HG03135 (cell line): ENCODE data around the gene CAMK2A.

Experiments used
- ATAC-seq: cut with Tn5 transposase; IDR thresholded peaks from one replicate; pipeline ENCODE4 v1.9.1; 2021; ENCODE audit warnings: mild to moderate bottlenecking, moderate library complexity; ENCODE audit not compliant: unreplicated experiment

CAMK2A gene

DNA sequence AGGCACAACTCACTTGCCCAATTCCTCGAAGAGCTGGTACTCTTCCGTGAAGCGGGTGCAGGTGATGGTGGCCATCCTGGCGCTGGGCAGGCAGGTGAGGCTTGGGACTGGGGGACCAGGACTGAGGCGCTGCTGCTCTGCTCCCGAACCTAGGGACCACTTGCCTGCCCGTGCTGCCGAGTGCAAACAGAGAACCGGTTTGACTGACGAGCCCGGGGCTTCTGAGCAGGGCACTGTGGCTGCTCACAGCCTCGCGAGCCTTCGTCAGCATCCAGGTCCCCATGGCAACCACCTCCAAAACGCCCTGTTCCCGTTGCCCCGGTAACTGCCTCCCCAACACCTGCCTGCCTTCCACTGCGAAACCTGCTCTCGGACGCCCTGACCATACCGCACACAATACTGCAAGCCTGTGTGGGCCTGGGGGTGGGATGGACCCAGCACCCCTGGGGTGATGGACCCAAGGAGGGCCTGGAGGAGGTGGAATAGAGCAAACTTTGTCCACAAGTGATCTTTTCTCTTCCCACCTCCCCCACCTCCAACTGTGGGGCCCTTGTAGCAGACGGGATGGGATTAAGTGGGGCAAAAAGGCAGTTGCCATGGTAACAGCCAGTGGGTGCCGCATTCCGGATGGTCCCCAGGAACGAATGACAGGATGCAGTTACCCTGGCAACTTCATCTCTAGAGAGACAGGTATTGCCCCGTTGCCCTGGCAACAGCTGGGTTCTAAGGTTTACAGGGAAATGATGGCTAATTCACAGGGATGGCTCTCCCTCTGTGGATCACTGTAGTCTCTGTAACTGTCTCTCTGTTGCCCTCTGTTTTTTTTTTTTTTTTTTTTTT, at the start of gene CAMK2A:
Gene CAMK2A, minus strand, starts transcription at position 223 of the 840 bp plus-strand sequence. Its CDS starts 148 bp downstream, at position 75.
- ATAC-seq, result no peak

DNA sequence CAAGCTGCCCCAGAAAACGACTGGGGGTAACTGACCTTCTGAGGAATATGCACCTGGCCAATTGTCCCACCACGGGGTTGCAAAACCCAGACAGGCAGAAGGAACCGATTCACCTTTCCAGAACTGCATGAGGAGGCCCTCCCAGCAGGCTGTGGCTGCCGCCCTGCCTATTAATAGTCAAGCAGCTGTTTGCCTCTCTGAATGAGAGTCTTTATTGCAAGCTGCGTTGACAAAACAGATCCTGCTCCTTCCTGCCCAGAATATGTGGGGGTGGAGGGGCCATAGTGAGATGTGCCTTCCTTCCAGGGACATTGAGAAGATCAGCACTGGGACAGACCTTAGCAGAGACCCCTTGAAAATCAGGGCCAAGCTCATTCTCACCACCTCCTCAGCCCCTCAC, 49.6 kb upstream of the CAMK2A start:
- no peak for ATAC-seq

DNA sequence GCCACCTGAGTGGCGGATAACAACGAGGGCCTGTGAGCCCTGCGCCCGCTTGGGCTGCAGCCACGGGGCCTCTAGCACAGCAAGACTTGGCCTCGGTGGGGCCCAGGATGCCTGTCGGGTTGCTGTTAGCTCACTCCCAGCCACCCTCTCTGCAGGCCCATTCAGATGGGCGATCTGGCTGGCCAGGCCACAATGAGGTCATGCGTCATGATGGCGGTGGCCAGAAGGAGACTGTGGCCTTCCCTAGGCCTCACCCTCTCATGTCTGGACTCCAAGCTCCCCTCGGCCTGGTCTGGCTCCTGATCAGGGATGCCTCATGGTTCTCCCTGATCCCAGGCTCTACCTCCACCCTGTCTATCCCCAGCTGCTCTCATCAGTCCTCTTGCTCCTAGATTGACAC, 49.0 kb upstream of the CAMK2A start:
- ATAC-seq, result no peak

DNA sequence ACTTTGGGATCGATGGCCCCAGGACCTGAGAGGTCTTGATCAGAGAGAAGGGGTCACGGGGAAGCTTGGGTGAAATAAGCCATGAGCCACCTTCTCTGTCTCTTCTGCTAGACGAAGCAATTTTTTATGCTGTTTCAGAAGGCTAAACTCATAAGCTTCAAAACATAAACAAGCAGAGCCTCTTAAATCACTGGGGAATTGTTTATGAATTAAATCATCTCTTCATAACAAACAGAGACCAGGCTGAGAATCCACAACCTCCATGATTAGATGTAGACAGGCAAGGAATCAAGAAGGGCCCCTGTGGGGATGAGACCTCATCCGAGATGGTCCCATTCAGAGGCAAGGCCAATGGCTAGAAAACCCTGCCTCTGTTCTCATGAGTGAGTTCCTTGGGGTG, 46.2 kb upstream of the CAMK2A start:
- no peak for ATAC-seq

DNA sequence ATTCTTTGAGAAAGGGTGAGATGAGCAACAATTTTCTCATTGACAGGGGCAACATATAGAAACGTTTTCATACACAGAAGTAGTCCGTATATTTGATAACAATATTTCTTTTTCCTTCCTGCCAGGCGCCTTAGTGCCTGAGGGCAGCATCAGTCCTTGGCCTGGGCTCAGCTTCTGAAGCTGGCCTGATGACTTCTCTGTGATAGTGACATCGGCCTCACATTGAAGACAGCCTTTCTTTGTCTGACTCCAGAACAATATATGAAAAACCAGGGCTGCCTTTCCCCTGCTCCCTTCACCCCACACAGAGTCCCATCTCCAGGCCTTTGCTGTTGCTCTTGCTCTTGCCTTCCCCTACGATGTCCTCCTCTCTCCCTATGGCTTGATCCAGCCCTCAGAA, 43.8 kb upstream of the CAMK2A start:
- no peak for ATAC-seq

DNA sequence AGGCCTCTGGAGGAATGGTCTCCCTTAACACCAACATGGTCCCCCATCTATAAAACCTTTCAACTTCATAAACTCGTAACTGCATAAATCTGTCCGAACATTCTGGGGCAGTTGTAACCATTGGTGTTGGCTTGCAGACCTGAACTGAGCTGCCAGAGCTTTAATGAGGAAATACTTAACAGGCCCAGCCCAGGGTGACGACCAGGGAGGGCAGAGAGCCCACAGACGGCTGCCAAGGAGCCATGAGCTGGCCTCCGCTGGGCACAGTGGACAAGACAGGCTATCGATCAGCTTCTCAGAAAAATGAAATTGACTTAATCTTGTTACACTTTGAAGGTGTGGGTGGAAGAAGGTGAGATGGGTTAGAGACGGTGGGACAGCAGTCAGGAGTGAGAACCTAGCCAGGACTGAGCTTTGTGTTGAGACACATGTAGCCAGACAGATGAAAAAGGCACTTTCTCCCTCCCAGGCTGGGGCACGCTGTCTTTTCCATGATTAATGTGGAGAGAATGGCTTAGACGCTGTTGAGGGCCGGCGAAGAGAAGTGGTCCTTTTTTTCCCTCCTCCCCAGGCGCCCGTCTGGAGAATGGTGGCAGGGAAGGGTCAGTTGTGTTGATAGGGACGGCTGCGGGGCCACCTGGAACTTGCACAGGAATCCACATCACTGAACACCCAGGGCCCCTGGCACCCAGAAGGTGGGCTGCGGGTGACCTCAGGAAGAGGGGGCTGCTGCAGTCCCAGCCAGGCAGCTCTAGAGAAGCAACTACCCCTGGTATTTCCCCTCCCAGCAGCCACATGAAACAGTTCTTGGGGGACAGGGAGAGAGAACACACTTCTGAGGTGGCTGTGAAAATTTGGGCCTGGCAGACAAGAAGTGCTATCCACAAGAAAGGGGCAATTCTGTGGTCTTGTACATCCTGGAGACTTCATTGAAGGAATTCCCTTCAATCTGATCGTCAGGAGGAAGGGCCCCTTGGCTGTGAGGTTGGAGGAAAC, 40.6 kb upstream of the CAMK2A start:
- ATAC-seq, result no peak

DNA sequence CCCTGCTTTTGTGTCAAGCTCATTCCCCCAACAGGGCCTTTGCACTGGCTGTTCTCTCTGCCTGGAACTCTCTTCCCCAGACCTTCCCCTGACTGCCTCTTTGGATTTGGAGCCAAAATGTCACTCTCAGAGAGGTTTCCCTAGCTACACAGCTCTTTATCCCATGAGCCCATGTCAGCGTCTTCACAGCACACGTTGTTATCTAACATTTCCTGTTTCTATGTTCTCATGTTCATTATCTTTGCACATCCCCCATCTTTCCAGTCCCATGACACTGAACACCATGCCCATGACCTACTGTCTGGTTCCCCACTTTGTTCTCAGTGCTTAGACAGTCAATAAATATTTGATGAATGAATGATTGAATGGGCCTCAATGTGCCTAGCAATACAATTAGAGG, 39.5 kb upstream of the CAMK2A start:
- no peak for ATAC-seq

DNA sequence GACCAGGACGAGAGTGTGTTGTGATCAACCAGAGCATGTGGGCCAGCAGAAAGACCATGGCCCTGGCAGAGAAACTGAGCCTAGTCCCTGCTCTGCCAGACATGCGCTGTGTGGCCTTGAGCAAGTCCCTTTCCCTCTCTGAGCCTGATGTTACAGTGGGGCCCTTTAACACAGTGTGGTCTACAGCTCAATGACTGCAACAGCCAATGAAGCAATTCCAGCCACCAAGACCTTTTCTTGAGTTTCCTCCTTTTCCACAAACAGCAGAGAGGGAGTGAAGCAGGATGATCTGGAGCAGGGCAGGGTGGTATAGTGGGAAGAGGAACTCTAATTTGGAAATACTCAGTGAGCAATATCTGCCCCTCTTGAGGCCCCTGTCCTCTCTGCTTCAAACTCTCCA, 38.9 kb upstream of the CAMK2A start:
- no peak for ATAC-seq

DNA sequence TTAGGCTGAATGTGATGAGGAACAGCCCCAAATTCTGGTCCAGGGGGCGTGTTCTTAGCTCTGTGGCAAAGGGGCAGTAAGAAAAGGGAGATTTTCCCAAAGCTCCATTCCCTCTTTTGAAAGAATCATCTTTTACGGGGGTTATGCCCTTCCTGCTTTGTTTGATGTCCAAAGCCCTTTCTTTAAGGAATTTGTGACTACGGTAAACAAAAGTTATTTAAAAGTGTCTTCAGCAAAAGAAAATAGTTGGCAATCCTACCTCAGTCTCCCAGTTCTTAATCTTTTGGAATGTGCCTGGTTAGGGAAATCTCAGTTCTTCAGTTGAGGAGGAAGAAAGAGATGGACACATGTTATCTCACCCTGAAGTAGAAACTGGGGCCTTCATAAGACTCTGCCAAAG, 37.6 kb upstream of the CAMK2A start:
- ATAC-seq, result no peak

DNA sequence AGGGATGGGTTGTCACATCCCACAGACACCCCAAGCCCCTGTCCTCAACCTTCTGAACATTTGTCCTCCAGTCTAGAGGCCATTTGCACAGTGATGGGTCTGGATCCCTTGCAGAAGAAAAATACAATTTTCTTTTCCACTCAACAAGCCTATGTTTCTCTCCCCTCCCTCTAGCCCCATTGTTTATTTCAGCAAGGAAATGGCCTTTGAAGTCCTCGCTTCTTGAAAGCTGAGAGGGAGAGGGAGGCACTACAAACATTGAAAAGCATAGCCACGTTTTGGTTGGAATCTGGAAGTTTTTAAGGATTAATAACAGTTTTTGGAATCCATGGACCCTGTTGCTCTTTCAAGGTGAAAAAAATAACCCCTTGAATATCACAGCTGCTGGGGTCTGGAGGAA, 37.1 kb upstream of the CAMK2A start:
- ATAC-seq, result no peak

DNA sequence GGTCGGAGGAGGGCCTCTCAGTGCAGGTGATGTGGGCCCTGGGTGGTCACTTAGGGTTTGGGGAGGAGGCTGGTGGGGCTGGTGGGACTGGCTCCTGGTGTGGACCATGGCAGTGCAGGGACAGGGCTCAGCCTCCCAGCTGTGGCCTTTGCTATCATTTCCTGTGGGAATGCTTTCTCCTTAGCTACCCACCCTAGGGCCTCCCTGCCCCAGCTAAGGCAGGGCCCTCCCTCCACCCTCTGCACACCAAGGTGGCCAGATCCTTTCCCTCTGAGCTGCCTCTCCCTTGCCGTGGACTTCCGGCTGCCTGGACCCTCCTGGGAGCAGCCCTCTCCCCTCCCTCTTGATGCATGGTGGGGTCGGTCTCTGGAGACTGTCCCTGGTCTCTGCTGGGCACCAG, 35.9 kb upstream of the CAMK2A start:
- no peak for ATAC-seq

DNA sequence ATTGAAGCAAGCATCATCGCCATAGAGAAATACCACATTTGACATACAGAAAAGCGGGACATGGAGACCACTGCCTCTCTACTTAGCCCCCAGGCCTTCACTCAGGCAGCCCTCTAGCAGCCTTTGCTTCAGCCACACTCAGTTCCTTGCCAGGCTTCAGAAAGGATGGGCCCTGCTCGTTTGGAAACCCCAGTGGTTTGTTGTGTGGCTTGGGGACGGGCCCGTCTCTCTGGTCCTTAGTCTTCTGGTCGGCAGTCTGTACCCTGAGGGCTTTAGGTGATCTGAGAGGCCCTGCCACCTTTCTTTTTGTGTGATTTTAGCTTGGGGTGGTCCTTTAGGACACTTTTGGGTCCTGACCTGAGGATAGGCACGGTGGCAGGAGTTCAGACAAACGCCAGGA, 34.2 kb upstream of the CAMK2A start:
- ATAC-seq, result no peak

DNA sequence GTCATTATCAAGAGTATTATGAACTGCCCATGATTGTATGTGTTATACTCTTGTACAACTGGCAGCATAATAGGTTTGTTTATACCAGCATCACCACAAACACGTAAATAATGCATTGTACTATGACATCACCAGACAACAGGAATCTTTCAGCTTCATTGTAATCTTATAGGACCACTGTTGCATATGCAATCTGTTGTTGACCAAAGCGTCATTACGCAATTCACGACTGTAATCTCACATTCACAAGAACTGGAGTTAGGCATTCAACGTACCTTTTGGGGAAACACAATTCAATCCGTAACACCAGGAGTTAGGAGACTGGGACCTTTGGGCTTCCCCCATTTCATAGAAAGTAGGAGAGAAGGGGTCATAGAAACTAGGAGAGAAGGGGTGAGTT, 33.5 kb upstream of the CAMK2A start:
- ATAC-seq, result no peak

DNA sequence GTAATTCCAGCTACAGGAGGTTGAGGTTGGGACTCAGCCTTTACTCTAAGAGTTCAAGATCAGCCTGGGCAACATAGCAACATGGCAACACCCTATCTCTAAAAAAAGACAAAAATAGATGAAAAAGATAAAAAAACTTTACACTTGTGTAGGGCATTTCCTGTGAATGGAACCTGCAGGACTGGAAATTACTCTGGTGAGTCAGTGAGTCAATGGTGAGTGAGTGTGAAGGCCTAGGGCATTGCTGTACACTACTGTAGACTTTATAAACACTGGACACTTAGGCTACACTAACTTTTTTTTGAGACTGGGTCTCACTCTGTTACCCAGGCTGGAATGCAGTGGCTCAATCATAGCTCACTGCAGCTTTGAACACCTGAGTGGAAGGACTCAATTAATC, 32.6 kb upstream of the CAMK2A start:
- ATAC-seq, result no peak

DNA sequence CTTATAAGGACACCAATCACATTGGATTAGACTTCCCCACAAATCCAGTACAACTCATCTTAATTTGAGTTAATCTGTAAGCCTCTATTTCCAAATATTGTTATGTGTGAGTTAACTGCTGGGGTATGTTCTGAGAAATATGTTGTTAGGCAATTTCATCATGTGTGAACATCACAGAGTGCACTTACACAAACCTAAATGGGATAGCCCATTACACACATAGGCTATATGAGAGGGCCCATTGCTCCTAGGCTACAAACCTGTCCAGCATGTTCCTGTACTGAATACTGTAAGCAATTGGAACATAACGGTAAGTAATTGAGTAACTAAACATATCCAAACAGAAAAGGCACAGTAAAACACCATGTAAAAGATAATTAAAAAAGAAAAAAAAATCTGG, 32.2 kb upstream of the CAMK2A start:
- no peak for ATAC-seq

DNA sequence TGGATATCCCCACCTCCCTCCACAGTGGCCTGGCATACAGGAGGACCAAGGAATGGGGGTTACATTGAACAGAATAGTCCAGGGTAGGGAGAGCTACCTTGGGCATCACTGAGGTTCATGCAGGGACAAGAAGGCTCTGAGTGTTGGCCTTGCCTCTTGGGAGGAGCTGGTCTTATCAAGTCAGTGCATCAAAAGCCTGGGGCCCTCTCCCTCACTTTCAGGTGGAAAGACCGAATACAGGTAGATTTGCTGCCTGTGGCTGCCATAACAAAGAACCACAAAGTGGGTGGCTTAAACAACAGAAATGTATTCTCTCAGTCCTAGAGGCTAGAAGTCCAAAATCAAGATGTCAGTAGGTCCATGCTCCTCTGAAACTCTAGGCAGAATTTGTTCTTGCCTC, 31.6 kb upstream of the CAMK2A start:
- no peak for ATAC-seq

DNA sequence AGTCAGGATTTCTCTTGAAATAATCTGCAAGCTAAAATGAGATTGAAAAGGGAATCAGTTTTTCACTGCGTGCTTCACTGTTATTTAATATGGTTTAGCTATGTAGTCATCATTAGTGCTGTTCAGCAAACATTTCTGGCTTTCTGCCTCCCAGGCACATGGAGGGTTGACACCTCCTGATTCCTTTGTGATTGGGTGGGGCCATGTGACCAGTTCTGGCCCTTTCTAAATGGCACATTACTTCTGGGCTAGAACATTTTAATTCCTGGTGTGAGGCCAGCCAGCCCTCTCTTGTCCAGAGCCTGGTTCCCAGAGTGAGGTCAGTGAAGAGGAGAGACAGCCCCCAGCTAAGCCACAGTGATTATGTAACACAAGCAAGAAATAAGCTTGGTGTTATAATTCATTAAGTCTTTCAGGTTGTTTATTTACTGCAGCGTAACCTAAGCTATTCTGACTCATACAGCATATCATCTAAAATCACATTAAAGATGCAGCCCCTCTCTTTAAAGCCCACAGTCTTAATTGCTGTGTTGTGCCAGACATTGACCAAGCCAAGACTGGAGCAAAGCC, 30.6 kb upstream of the CAMK2A start:
- no peak for ATAC-seq

DNA sequence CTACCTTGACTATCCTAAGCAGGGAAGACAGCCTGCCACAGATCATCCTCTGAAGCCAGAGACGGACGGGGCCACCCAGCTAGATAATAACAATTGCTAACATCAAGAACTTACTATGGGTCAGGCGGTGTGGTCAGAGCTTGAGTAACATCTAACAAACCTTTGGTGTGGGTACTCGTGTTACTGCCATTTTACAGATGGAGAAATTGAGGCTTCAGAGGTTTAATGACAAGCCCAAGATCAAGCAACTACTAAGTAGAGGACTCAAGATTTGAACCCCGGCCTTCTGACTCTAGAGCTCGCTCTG, 29.9 kb upstream of the CAMK2A start:
- no peak for ATAC-seq

DNA sequence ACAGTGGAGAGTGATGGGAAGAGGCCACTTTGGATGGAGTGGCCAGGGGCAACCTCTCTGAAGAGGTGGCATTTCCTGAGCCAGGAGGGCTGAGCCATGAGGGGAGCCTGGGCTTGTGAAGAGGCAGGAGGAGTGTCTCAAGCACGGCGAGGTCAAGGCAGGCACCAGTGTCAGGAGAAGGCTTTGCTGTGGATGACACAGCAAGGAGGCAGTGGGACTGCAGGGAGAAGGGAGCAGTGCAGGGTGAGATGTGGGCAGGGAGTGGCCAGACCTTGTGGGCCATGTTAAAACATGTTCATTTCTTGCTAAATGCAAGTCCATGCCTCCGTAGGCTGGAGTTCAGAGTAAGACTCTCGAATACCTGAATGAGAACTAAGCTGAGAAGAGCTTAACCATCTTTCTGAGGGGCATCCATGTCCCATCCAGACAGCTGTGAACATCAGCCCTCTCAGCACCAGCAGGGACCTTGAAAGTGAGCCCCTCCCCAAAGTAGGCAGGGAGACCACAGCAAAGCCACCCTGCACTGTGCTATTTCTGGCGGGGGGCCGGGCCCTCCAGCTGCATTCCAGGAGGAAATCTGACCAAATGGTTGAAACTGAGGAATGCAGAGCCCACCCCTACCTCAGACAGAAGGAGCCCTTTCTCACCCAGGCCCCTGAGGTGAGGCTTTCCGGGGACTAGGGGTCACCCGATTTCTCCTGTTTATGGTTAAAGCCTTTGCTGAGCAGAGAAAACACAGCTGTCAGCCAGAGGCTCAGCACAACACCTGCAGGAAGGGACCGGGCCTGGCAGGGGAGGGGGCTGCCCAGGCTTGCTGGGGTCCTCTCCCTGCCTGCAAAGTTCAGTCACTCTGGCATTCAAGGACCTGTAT, 29.3 kb upstream of the CAMK2A start:
- ATAC-seq, result no peak

DNA sequence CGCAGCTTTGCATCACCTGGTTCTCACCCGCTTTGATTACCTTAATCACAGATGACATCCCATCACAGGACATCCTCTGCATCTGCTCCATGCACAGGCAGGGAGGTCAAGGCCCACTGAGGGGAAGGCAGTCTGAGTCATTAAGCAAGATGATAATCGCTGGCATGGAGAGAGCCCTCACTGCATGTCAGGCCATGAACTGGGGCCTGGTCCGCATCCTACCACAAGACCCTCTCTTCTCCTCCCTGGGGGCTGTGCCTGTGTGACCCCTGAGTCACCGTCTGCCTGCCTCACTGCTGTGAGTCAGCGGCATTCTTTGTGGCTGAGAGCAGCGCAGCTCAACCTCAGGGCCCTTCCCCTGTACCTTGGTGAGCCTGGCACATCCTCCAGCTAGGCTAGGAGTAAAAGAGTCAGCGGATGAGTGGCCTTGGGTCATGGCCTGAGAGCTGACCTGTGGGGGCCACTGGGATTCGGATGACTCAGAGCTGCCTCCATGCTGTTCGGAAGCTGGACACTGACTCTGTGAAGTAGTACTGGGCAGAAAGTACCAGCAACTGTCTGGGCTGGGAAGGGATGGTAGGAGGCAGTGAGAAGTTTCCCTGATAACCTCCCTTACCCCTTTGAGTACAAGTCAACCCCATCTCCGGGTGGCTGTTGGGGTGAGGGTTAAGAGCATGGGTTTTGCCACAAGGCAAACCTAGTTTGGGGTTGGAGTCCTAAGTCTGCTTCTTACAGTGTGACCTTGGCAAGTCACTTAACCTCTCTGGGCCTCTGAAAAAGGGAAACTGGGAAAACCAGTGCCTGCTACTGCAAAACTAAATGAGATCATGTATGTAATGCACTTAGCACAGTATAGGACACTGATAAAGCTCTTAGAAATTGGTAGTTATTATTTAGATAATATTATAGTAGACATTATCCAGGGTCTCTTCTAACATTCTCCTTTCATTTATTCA, 27.8 kb upstream of the CAMK2A start:
- no peak for ATAC-seq
